Measurements from ENCODE around the gene BCL2A1. TPM values are rescaled to one million over a fixed set of nuclear protein-coding genes. Genes with fewer than 3 reads are reported as not detected.

The BCL2A1 gene
- total RNA-seq, 1 experiment from 2014 or later = not detected

DNA sequence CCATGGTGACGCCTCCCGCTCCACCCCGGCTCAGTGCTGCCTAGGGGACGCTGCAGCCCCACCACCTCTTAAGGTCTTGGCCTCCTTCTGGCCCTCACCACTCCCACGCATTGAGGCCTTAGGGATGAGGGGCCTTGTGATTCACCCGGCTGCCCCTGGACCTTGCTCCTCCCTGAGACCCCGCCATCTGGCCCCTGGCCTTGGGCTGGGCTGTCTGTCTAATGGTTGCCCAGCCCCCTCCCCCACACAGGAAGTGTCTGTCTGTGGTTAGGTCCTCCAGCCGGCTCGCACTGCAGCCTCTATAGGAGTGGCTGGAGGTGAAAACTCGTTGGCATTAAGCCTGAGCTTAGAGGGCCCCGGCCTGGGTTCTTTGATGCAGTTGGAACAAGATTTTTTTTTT is 52.7 kb downstream of the BCL2A1 start:
- no peak overlapping the region for H3K4me2 ChIP-seq (ENCODE audit: insufficient read depth, insufficient read length, low read length)
- H3K4me1 Mint-ChIP-seq = peaks cover 11 to 20% of the 10 kb centered on the region in 2 experiments
- no peak overlapping the region for H3K18ac ChIP-seq (ENCODE audit: insufficient read length, low read depth, low read length)
- H2AK5ac ChIP-seq (ENCODE audit: insufficient read length, low read length) = no peak overlapping the region
- H3K27me3 Mint-ChIP-seq (ENCODE audit: low read depth) = no peaks in the 10 kb centered on the region; the same call in 1 of the 2 replicates
- H3K4me1 ChIP-seq (ENCODE audit: insufficient read depth, low read length) = no peaks in the 10 kb centered on the region
- H2BK15ac ChIP-seq (ENCODE audit: low read depth, low read length) = no peak overlapping the region
- no peak overlapping the region for H3K27ac Mint-ChIP-seq
- H3K79me2 ChIP-seq (ENCODE audit: insufficient read depth, low read length) = peaks cover 15% of the 10 kb centered on the region; the same call in 1 of the 2 replicates
- H4K20me1 ChIP-seq (ENCODE audit: control insufficient read depth, insufficient read depth, insufficient read length) = no peaks in the 10 kb centered on the region
- H3K27ac ChIP-seq (ENCODE audit: insufficient read length, low read depth, low read length) = no peak overlapping the region
- TF ChIP-seq, protein P1, sequence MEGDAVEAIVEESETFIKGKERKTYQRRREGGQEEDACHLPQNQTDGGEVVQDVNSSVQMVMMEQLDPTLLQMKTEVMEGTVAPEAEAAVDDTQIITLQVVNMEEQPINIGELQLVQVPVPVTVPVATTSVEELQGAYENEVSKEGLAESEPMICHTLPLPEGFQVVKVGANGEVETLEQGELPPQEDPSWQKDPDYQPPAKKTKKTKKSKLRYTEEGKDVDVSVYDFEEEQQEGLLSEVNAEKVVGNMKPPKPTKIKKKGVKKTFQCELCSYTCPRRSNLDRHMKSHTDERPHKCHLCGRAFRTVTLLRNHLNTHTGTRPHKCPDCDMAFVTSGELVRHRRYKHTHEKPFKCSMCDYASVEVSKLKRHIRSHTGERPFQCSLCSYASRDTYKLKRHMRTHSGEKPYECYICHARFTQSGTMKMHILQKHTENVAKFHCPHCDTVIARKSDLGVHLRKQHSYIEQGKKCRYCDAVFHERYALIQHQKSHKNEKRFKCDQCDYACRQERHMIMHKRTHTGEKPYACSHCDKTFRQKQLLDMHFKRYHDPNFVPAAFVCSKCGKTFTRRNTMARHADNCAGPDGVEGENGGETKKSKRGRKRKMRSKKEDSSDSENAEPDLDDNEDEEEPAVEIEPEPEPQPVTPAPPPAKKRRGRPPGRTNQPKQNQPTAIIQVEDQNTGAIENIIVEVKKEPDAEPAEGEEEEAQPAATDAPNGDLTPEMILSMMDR (conservative IDR thresholded peaks at IDR 0.05) = no peak
- H3K36me3 Mint-ChIP-seq (ENCODE audit: insufficient read depth in 1 of 3, low read depth in 3 of 3) = peaks cover 84 to 92% (median 85%) of the 10 kb centered on the region in 3 experiments
- H2BK120ac ChIP-seq (ENCODE audit: low read depth, low read length, poor library complexity, severe bottlenecking) = no peak overlapping the region
- DNase-seq = peak; percentile 85
- peaks cover 75 to 79% of the 10 kb centered on the region in 2 experiments for H3K9me3 Mint-ChIP-seq
- no peak overlapping the region for H3K9ac ChIP-seq (ENCODE audit: extremely low read depth, insufficient read length, low read length)
- H3K79me1 ChIP-seq (ENCODE audit: insufficient read depth, low read depth, low read length, poor library complexity, severe bottlenecking) = no peaks in the 10 kb centered on the region
- no peak overlapping the region for H2BK5ac ChIP-seq (ENCODE audit: insufficient read length, low read length)
- H3K14ac ChIP-seq (ENCODE audit: insufficient read depth, low read length) = no peak overlapping the region
- H3K23me2 ChIP-seq (ENCODE audit: insufficient read length, low read depth, low read length, poor library complexity, severe bottlenecking) = peaks cover 7% of the 10 kb centered on the region
- no peak overlapping the region; a peak in 1 of 5 replicates for H3K4me3 Mint-ChIP-seq
- H2BK12ac ChIP-seq (ENCODE audit: insufficient read length, low read depth, low read length) = no peak overlapping the region
- no CpG with 5 or more reads among the region's 11 CpGs for WGBS (ENCODE audit: extremely low coverage, insufficient read length, low lambda C conversion rate)
- H3K27me3 ChIP-seq (ENCODE audit: insufficient read depth, low read length) = no peaks in the 10 kb centered on the region
- H4K8ac ChIP-seq (replicated peaks; ENCODE audit: insufficient read length, low read depth, low read length) = no peak overlapping the region
- H3K23ac ChIP-seq (ENCODE audit: insufficient read length, low read depth, low read length) = no peak overlapping the region
- no peak overlapping the region for H3K56ac ChIP-seq (ENCODE audit: insufficient read length, low read depth, low read length)
- H4K5ac ChIP-seq (ENCODE audit: insufficient read length, low read depth, low read length) = no peak overlapping the region
- H2AFZ ChIP-seq (ENCODE audit: low read length) = no peak overlapping the region
- H3K4ac ChIP-seq (ENCODE audit: low read depth, low read length) = no peak overlapping the region
- no peak overlapping the region for H2BK20ac ChIP-seq (ENCODE audit: low read depth, low read length, poor library complexity, severe bottlenecking)
- no peak overlapping the region for H3T11ph ChIP-seq (ENCODE audit: low read length)
- peaks cover 14% of the 10 kb centered on the region for H3K9me3 ChIP-seq (ENCODE audit: control insufficient read depth, low read depth, low read length)
- no peak overlapping the region for H4K91ac ChIP-seq (ENCODE audit: insufficient read length, low read depth, low read length)
